NT2/D1 (cell line): ENCODE results near the gene CFAP47.

Experiments
- YY1 ChIP-seq: IDR thresholded peaks from 2 replicates; pipeline ENCODE4 v1.6.1; 2011; ENCODE audit not compliant: insufficient read length, insufficient read depth
- ZNF274 ChIP-seq: IDR thresholded peaks from 2 replicates; pipeline ENCODE4 v1.6.1; 2011; ENCODE audit warnings: mild to moderate bottlenecking, low read depth, low read length

GRCh38 chrX:36198575-36198974 lies 279.0 kb downstream of the CFAP47 start:
- TF ChIP-seq ZNF274: no peak
- no peak for TF ChIP-seq YY1
